ENCODE measurements around the gene MNX1.

Gene MNX1

DNA sequence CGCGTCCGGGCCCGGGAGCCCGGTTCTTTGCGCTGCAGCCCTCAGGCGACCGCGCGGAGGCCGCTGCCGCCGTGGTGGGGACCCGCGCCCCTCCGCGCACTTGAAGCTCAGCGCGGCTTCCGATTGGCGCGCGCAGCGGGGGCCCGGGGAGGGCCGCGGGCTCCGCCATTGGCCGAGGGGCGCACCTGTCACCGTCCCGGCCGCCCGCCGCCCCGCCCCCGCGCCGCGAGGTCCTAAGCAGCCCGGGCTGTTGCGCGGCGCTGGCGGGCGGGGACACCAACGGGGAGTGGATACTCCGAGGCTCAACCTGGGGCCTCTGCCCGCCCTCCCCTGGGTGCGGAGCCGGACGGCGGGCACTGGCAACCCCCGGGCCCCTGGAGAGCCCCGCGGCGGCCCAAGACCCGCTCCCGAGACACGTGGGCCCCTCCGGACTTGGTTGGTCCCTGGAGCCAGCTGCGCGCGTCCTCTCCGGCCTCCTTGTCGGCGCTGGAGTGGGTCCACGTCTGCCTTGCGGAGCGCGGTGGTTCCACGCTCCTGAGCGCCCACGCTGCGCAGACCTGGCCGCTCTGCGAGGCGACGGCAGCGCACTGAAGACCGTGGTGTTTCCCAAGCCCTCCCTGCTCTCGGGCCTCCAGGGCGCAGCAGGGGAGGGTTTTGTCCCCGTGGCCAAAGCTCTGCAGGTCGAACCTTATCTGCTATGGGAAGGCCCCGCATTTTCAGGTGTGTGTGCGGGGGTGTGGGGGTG, at the start of gene MNX1:
Gene MNX1, minus strand, starts transcription at position 76 of the 745 bp plus-strand sequence. CDS start 313 bp downstream, outside the sequence.
- peak in 1 of 2 donors; percentile 42 for DNase-seq (ENCODE audit: low read depth in 2 of 2)

DNA sequence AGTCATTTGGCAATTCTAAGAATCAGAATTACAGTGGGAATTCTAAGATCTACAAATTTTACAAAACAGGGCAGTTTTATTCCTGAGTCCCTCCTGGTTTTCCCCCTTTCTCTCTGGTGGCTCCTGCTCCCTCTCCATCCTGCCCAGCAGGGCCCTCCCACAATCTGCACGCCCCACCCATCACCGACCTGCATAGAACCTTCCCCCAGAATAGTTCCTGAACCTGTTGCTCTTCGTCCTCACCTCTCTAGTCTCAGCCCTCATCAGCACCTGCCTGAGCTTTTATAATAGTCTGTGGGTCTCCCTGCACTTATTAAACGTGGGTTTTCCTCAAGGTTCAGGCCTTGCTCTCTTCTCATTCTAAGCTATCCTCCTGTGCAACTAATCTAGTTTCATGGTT, 49.1 kb upstream of the MNX1 start:
- DNase-seq (ENCODE audit: low read depth in 2 of 2) = no peak

DNA sequence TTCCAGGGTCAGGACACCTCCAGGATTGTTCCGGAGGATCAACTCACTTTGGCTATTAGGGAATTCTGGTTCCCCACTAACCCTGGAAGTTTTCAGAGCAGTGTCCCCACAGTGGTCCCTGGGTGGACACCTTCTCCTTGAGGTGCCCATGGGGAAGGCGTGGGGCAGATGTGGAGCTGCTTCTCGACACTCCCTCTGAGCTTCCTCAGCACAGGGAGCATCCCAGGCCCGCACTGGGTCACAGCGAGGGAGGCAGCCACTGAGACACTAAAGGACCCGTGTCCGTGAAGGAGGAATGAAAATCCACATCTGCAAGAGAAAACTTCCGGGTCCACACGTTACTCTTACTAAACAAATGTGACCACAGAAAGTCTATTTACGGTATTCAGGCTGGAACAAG, 48.2 kb upstream of the MNX1 start:
- no peak for DNase-seq (ENCODE audit: low read depth in 2 of 2)

DNA sequence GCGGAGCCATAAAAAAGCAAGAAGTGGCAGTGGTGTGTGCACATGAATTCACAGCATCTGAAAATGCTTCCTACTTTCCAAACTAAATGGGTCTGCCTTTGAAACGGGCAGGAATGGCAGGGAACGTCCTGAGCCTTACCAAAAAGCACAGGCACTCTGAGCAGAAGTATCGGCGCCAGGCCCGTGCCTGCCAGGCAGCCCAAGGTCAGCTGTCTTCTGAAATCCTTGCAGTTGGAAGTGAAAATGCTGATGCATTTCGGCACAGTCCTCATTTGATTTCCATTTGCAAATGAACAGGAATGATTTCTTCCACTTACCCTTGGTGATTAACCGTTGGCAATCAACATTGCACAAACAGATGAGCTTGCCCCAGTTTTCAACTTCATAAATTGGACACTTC, 47.6 kb upstream of the MNX1 start:
- no peak for DNase-seq (ENCODE audit: low read depth in 2 of 2)

DNA sequence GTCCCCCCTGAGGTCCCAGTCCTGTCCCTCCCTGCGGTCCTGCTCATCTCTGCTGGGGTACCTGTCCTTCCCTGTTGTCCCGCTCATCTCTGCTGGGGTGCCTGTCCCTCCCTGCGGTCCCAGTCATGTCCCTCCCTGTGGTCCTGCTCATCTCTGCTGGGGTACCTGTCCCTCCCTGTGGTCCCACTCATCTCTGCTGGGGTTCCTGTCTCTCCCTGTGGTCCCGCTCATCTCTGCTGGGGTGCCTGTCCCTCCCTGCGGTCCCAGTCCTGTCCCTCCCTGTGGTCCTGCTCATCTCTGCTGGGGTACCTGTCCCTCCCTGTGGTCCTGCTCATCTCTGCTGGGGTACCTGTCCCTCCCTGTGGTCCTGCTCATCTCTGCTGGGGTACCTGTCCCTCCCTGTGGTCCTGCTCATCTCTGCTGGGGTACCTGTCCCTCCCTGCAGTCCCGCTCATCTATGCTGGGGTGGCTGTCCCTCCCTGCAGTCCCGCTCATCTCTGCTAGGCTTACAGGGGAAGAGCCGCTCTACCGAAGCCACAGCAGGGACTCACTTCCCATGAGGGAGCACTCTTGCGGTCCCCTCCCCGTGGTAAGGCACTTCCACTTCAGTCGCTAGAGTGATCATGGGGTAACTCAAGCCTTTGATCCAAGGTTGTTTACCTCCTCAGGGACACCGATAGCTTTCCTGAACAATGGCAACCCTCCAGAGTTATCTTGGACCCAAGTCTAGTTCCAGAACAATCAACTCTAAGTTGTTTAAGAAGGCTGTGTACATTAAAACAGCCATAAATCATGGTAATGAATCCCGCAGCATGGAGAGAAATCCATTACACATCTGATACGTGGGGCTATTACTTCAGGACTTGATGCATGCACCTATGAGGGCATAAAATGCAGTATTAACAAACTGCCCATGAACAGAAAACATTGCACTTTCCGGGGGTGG, 46.8 kb upstream of the MNX1 start:
- DNase-seq (ENCODE audit: low read depth in 2 of 2) = no peak

DNA sequence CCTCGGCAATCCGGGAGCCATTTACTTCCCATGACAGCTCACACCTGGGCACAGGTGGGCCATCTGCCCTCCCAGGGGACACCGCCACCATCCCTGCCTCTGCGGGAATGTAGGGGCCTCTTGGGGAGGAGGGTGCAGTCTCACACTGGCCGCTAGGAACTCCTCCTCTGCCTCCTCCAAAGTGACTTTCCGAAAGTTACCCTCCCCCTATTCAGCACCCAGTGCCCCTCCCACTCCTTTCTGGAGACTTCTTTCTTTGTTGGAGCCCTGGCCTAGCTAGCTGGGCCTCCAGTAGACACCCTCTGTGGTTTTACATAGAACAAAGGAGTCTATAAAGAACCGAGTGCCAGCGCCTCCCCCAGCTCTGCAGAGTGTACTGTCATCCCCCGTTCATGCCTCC, 45.8 kb upstream of the MNX1 start:
- no peak for DNase-seq (ENCODE audit: low read depth in 2 of 2)

DNA sequence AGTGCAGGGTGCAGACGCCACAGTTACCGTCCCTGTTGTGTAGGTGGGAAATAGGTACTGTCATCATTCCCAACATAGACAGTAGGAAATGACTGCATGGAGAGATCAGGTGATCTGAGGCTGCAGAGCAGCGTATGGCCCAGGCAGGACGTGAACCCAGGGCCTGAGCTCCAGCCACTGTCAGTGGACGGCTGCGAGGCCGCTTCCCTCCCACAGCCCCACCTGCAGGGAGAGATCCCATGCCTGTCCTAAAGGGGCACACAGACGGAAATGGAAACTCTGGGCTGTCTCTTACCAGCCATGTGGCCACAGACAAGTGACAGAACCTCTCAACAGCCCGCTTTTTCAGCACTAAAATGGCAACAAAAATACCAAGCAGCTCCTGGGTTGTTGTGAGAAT, 44.5 kb upstream of the MNX1 start:
- no peak for DNase-seq (ENCODE audit: low read depth in 2 of 2)

DNA sequence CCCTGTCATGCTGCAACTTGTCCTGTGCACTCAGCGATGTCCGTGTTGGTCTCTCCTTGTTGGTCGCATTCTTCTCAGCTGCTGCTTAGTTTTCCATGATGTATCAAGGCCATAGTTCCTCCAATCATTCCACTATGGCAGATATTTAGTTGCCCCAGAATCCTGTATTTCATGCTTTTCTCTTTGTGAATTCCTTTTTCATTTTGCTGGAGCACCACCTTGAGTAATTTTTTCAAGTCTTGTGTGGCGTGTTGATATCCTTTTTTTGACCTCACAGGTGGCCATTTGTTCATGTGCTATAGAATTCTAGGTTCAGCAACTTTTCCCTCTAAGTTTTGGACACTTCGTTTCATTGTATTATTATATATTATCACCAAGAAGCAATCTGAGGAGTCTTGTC, 42.7 kb upstream of the MNX1 start:
- no peak for DNase-seq (ENCODE audit: low read depth in 2 of 2)

DNA sequence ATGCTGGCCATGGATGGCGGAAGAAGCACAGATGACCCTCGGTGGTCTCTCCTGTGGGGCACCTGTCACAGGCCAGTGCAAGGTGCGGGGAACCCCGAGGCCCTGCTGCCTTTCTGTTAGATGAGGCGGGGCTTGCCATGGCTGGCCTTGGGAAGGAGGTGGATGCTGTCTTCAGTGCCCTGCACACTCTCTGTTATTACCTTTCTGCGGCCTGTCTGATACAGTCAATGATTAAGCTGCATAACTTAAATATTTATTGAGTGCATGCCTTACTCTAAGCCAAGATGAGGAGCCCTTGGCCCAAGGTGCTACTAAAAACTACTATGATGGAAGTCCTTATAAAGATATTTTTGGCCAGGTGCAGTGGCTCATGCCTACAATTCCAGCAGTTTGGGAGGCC, 36.7 kb upstream of the MNX1 start:
- no peak for DNase-seq (ENCODE audit: low read depth in 2 of 2)

DNA sequence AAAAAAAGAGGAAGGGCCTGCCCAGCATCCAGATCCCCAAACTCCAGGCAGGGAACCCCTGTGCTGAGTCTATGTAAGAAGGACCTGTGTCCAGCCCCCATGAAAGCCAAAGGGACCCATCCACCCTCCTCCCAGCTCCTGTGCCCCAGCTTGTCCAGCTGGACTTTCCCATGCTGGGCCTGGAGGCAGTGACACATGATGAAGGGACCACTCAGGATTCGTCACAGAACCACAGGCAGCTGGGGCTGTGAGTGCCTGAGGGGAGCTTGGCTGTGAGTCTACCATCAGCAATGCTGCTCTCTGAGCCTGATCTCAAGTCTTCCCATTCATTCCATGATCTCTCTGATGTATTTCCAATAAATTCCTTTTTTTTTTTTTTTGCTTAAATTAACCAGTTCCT, 36.2 kb upstream of the MNX1 start:
- DNase-seq (ENCODE audit: low read depth in 2 of 2) = no peak

DNA sequence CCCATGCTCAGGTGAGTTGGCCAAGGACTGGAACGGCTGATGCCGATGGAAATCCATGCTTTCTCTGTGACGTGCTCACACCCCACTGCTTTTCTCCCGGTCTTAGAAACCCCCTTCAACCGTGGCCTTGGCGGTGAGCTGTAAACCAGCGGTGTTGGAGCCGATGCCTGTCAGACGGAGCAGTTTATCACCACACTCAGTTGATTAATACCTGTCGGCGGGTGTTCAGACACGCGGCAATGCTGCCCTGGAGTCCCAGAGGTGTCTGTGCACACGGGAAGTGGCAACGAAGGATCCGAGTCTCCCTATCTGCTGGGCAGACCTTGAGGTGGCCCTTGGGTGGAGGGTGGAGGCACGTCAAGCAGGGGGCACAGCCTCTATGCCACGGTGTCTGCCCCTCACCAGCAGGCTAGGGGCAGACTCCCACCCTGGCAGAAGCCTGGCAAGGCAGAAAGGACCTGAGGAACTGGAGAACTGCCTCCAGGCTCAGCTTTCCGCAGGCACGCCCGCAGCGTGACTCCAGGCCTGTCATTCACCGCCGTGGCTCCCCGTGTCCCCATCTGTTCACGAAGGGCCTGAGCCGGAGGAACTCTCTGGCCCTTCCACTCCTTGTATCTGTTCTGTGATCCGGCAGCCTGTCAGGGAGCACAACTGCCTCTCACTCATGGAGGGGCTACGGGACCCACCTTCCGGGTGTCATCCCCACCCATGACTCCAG, 34.6 kb upstream of the MNX1 start:
- DNase-seq (ENCODE audit: low read depth in 2 of 2) = no peak

DNA sequence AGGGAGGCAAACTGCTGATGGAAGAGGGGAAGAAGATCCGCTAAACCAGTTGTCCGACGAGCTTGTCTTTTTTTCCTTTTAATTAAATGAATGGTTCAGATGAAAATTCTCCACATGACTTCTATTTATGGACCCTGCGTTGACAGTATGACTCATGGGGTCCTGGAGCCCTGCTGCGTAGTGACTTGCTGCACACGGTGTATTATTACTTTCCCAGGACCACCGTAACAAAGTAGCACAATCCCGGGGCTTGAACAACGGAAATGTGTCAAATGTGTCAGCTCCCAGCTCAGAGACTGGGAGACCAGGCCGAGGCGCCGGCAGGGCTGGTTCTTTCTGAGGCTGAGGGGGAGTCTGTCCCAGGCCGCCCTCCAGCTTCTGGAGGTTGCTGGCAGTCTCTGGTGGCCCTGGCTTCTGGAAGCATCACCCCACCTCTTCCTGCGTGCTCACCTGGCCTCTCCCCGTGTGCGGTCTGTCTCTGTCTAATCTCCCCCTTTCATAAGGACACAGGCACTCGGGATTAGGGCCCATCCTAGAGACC, 33.8 kb upstream of the MNX1 start:
- DNase-seq (ENCODE audit: low read depth in 2 of 2) = no peak

DNA sequence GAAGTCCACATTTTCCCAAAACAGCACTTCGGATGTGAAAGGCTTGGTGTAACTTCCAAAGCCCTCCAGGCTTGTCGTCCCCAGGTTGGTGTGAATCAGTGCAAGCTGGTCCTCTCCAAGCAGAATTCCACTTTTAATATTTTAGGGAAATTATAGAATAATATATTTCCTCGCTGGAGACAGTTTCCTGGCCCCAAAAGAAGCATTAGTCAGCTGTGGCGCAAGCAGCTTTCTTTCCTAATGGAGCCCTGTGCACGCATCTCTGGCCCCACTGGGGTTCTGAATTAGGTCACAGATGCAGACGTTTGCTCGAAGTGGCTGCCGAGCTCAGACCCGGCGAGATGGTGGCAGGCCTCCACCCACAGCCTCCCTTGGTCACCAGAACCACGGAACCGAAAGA, 33.3 kb upstream of the MNX1 start:
- no peak for DNase-seq (ENCODE audit: low read depth in 2 of 2)

DNA sequence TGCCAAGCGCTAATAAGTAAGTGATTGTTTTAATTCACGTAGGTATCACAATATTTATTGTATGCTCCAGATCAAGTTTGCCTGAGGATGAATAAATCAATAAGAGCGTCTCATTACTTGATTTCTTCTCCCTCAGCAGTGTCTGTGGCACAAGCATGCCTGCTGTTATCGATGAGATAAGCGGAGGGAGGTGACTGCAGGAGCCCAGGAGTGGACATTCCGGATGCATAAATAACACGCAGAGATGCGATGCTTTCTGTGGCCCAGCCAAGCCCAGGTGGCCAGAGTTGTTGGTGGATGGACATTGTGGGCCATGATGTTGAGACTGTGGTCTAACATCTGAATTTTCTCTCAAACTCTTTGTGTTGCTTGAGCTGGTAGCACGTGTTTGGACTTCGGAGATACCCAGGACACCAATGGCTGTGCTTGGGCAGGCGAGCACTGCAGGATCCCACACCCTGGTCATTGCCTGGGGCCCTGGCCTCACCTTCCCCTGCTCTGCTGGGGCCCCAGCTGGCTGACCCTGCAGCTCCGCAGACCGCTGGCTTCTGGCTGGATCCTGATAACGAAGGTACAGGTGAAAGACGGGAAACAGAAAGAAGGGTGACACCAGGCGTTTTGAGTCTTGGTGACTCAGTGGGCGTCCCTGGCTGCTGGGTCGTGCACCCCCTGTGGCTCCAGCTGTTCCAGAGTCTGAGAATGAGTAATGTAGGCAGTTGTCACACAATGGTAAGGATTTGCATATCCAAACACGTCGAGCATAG, 31.2 kb upstream of the MNX1 start:
- no peak for DNase-seq (ENCODE audit: low read depth in 2 of 2)

DNA sequence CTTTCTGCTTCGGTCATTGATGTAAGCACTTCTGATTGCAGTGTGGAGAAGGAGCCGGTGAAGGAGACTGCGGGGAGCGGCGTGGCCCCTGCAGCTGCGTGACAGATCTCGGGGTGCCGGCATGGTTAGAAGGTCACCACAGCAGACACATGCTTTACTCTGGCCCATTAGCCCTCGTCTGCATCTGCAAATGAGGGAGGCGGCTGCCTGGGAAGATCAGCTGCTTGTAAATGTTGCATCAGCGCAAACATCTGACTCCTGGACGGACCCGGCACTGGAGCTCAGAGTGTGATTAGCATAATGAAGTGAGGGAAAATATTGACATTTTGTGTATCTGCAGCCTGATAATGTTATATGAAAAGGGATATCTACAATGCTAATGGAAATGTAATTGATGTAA, 30.5 kb upstream of the MNX1 start:
- no peak for DNase-seq (ENCODE audit: low read depth in 2 of 2)

DNA sequence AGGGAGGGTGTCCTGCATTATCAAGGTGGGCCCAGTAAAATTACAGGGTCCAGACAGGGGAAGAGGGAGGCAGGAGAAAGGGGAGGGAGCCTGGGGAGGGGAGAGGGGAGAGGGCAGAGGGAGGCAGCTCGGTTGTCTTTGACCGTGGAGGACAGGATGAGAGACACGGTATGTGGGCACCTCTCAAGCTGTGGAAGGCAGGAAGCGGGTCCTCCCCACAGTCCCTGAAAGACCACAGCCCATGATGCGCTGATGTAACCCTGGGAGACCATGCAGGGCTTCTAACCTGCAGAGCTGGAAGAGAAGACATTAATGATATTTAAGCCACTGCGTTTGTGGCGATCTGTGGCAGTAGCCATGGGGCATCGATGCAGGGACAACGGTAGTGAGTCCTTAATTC, 27.2 kb upstream of the MNX1 start:
- no peak for DNase-seq (ENCODE audit: low read depth in 2 of 2)

DNA sequence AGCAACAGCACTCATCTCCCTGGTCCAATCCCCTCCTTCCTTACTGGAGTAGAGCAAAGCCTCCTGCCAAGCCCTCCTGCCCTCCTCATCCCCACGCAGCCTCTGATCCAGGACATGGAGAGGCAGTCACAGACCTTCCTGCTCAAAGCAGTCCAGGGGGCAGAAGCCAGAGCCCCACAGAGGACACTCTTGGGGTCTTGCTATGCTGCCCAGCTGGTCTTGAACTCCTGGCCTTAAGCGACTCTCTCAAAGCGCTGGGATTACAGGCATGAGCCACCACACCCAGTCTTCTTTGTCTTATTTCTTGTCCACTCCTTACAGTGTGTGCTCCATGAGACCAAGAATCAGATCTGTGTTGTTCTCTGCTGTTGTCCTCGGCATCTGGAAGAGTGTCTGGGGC, 26.6 kb upstream of the MNX1 start:
- DNase-seq (ENCODE audit: low read depth in 2 of 2) = no peak

DNA sequence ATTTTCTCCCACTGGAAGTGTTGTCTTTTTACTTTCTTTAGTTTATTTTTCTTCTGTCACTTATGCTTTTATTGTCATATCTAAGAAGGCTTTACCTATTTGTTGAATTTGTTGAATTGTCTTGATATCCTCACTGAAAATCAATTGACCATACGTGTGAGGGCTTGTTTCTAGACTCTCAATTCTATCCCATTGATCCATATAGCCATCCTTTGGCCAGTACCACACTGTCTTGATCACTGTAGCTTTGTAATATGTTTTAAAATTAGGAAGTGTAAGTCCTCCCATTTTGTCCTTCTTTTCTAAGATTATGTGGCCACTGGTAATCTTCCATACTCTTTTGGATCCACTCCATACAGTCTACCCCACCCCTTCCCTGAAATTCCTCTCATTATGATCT, 25.5 kb upstream of the MNX1 start:
- no peak for DNase-seq (ENCODE audit: low read depth in 2 of 2)

DNA sequence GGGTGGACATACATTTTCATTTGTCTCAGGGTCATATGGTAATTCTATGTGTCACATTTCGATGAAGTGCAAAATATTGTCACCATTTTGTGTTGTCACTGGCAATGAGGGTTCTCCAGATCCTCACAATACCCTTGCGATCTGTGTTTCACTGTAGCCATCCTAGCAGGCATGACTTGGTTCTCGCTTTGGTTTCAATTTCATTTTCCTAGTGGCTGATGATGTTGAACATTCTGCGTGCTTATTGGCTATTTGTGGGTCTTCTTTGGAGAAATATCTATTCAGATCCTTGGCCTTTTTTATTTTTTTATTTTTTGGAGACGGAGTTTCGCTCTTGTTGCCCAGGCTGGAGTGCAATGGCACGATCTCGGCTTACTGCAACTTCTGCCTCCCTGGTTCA, 24.8 kb upstream of the MNX1 start:
- DNase-seq (ENCODE audit: low read depth in 2 of 2) = no peak

DNA sequence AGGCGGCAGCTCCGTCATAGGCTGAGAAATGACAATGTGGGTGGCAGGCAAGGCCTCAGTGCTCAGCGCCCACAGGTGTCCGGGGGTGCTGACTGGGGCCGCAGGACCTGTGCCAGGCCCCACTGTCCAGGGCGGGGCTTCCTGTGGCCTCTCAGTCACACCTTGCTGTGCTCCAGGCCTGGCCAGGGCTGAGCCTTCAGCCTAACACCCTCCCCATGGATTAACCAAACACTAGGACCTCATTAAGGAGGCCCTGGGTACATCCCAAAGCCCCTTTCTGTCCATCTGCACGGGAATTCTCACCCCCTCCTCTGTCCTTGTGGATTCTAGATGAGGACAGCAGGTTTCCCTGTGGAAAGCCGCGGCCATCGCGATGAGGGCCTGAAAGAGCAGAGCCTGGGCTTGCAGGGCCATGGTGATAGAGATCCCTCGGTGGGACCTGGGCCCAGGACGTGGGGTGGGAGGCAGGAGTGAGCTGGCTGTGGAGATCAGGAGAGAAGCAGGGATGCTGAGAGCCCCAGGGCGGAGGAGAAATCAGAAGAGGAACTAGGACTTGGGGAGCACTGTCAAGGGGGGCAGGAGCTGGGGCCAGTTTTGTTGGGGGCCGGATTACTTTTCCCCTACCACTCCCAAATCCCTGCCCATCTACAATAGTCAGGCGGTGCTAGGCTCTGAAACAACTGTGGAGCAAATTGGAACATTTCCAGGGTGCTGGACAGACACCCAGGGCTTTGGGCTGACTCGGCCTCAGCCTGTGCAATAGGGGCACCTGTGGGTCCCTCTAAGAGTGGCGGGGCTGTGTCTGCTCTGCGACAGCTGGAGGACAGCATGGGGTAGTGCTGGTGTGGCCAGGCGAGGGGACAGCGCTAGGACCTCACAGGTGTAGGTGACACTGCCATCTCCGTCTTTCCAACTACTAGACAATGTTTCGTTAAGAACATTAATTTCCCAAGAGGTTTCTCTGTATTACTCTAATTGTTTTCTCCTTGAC, 23.3 kb upstream of the MNX1 start:
- no peak for DNase-seq (ENCODE audit: low read depth in 2 of 2)

Measured in stimulated activated CD8-positive, alpha-beta memory T cell treated with anti-CD3 and anti-CD28 coated beads, Interleukin-15, amount 100 ng/mL, for 48 hours (primary cell).